Lung microvascular endothelial cell (primary cell): ENCODE data around the gene MRPL20. TPM values are rescaled to one million over a fixed set of nuclear protein-coding genes. Genes with fewer than 3 reads are reported as not detected.
"Not testable (repeated sequence)": the region's sequence is repeated elsewhere in the genome, so short reads cannot be mapped to it uniquely, and the experiment has no call there.

Experiments
- DNase-seq, 2 donors: peaks; one replicate each; pipeline versions ENCODE4 v3.0.0 to v3.0.0-alpha.2; 2010; ENCODE audit warnings: low read depth in 2 of 2
- total RNA-seq: library from RNA; depleted of rRNA; stranded (reverse); fragments of >200 nt; gene quantifications from 2 replicates; pipeline ENCODE4 v1.2.1, GENCODE V29; 2014

MRPL20 gene
- 79.8 and 90.2 TPM in 2 replicates for total RNA-seq

DNA sequence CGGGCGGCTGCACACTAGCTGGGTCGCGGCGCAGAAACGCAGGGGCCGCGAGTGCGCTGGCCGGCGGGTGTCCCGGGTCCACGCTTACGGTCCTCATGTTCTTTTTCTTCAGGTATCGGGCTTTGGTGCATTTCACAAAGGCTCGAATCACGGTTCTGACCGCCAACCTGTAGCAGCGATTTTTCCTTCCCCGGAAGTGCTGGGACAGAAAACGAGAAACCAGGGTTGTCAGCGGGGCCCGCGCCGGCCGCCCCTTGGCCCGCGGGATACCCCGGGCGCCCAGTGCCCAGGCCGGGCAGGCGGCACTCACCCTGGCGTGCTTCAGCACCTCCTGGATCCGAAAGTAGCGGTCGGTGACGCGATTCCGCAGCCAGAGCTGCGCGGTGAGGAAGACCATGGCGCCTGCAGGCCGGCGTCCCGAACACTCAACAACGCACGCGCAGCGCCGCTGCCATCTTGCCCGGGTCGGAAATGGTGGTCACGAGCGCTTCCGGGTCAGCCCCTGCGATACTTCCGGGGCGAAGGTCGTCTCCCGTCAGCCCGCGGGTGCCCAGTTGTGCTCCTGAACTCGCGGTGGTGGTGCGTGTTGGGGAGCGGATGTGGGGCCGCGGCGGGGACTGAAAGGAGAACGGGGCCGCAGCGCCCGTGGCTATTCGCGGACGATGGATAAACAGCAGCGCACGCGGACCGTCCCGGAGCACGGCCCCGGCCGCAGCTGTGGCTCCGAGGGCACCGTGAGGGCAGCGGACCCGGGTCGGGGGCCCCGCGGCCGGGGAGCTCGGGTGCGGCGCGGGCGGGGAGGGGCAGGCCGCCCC is at the start of gene MRPL20:
MRPL20 (minus strand) TSS at position 473 of the 815 bp plus-strand sequence; CDS start at position 397, 76 bp downstream.
- DNase-seq: peak; percentile 92 to 93

DNA sequence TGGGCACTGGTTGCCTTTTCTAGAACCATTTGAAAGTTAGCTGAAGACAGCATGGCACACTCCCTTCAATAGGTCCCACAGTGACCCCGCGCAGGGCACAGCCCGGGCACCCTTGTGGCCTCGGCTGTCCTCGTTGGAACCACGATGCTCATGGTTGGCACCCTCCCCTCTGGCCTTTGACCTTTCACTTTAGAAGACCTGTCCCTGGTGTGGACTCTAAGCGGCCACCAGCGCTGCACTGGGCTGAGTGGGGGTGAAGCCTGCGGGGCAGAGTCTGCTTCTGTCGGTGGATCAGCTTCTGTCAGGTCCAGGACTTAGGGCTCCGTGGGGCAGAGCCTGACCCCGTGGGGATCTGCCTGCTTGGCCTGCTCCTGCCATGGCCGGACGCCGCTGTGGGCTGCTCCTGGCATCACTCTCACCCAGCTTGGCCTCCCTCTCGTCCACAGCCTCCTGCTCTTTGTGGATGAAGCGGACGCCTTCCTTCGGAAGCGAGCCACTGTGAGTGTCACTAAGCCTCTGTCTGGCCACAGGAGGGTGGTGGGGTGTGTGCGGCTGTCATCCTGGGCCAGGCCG is 49.7 kb upstream of the MRPL20 start:
- DNase-seq: not testable (repeated sequence)

DNA sequence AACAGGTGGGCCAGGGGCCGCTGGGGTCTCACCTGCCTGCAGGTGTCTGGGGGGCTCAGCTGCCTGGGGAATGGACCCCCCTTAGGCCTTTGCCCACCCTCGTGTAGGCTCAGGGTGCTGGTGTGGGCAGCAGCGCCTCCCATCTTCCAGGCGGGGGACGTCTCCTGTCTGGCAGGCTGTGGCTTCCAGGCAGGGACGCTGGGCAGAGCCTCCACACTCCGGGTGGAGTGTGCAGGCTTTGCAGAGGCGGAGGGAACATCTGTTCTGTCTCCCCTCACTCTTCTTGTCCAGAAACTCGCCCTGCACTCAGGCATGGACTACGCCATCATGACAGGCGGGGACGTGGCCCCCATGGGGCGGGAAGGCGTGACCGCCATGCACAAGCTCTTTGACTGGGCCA is 48.8 kb upstream of the MRPL20 start:
- DNase-seq: not testable (repeated sequence)

DNA sequence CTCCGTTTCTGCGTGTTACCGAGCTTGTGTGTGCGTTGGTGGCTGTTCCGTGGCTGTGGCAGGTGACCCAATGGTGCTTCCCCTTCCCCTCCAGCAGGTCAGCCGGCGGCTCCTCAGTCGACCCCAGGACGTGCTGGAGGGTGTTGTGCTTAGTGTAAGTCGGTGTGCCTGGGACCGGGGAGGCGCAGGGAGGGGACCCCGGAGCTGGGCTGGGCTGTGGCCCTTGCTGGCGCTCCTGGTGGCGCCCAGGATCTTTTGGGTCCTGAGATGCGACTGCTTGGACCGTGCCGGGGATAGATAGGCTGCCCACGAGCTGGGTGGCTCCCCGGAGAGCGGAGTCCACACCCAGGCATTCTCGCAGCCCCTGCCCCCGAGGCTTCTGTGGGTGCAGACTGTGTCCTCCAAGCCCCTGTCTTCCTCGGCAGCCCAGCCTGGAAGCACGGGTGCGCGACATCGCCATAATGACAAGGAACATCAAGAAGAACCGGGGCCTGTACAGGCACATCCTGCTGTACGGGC is 48.3 kb upstream of the MRPL20 start:
- no peak for DNase-seq

DNA sequence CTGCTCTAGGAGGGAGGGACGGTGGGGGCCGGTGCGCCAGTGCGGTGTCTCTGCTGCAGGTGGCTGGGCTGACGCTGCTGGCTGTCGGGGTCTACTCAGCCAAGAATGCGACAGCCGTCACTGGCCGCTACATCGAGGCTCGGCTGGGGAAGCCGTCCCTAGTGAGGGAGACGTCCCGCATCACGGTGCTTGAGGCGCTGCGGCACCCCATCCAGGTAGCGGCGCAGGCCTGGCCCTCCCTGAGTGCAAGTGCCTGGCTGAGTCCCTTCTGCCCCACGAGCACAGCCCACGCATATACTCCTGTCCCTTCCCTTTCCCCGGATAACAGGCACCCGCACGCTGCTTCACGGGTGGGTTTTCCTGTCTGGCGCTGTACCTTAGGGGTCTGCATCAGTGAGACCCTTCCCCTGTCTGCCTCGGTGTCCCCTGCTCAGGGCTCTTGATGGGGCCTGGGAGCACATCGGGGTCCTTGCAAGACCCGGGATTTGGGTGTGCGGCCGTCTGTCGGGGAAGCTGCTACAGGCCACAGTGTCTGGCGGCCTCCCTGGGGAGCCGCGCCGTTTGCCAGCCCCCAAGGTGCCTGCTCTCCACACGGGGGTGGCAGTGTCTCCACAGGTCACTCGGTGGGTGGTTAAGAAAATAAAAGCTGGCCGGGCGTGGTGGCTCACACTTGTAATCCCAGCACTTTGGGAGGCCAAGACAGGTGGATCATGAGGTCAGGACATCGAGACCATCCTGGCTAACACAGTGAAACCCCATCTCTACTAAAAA is 47.4 kb upstream of the MRPL20 start:
- DNase-seq: not testable (repeated sequence)

DNA sequence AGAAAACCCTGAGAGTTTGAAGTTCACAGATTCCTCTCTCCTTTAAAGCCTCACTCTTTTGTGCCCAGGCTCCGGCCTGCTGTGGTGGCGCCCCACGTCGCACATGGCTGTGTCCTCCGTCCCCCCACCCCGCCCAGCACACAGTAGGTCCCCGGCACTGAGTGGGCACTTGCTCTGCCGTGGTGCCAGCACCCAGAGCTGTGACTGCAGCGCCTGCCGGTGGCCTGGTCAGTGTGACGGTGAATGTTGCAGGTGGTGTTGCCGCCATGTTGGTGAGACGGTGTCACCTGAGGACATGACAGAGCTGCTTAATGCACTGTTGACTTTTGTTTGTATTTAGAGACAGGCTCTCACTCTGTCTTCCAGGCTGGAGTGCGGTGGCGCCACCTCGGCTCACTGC is 45.8 kb upstream of the MRPL20 start:
- no peak for DNase-seq

DNA sequence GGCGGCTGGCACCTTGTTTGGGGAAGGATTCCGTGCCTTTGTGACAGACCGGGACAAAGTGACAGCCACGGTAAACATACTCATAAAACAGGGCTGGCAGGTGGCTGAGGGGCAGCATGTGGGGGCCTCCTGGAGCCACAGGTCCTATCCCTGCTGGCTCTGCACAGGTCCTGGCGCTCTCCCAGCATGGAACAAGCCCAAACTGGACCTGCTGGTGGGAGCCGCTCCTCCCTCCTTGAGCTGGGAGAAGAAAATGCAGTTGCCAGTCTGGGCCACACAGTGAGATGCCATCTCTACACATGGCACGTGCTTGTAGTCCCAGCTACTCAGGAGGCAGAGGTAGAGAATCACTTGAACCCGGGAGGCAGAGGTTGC is 45.3 kb upstream of the MRPL20 start:
- not testable (repeated sequence) for DNase-seq

DNA sequence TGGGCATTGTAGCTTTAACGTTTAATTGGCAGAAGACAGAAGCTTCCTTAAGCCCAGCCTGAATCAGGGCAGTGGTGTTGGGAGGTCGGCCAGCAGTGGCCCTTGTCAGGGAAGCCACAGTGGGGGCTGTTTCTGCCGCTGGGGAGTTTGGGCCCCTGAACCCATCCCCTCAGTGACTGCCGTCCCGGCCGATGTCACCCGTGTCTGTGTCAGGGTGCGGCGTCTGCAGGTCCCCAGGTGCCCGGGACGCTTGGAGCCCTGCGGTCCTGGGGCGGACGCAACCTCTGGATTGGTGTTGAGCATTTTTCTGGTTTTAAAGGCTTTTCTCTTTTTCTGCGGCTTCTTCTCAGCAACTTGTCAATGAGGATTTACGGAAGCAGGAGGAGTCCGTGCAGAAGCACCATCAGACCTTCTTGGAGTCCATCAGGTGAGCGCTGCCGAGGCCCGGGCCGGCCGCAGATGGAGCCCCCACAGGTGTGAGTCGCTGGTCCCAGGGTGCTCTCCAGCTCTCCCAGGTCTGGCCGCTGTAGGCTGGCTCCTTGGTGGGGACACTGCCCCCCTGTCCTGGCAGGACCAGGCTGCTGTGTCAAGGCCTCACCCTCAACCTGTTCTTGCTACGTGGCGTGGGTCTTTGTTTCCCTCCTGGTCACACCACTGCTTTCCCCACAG is 44.7 kb upstream of the MRPL20 start:
- DNase-seq: no peak

DNA sequence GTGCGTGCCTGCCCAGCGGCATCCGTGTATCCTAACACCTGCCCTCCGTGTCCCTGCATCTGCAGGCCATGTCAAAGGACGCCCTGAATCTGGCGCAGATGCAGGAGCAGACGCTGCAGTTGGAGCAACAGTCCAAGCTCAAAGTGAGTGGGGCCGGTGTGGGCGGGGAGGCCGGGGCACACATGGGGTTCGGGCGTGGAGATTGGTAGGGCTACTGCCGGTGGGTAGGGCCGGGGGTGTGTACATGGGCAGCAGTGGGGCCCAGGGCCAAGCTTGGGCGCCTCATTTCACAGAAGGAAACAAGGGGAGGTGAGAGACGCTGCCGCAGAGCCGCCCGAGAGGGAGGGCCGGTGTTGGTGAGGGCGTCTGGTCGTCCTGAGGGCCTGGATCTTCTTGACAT is 43.5 kb upstream of the MRPL20 start:
- DNase-seq: not testable (repeated sequence)

DNA sequence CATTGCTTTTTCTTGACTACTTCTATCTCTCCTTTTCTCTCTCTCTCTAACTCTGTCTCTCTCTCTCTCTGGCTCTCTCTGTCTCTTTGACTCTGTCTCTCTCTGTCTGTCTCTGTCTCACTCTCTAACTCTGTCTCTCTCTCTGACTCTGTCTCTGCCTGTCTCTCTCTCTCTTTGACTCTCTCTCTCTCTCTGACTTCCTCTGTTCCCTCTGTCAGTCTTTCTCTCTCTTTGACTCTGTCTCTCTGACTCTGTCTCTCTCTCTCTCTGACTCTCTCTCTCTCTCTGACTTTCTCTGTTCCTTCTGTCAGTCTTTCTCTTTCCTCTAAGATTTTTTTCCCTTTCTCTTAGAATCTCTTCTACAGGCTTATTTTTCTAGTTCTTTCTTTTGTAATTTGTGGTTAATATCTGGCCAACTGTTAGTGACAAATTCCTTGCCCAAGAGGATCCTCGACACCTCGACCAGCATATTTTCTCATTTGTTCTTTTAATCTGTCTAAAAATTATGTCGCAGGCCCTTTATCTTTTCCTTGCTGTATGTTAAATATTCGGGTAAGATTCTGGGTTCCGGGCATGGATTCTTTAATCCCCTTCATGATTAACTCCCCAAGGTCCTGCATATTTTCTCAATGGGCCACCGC is 42.1 kb upstream of the MRPL20 start, which contains the start of gene ATAD3C:
ATAD3C (plus strand) TSS at position 591 of the 641 bp plus-strand sequence. CDS start 995 bp downstream, outside the sequence.
- no peak for DNase-seq

DNA sequence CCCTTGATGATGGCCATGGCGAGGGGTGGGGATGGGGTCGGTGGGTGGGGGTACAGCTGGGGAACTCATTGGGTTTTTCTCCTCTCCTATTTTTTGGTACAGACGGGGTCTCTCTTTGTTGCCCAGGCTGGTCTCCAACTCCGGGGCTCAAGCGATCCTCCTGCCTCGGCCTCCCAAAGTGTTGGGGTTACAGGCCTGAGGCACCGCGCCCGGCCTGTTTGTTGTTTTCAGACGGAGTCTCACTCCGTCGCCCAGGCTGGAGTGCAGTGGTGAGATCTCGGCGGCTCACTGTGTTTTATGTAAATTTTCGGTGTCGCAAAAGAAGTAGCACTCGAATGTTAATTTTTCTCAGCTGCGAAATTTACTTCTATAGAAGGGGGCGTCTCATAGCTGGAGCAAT is 39.5 kb upstream of the MRPL20 start:
- not testable (repeated sequence) for DNase-seq

DNA sequence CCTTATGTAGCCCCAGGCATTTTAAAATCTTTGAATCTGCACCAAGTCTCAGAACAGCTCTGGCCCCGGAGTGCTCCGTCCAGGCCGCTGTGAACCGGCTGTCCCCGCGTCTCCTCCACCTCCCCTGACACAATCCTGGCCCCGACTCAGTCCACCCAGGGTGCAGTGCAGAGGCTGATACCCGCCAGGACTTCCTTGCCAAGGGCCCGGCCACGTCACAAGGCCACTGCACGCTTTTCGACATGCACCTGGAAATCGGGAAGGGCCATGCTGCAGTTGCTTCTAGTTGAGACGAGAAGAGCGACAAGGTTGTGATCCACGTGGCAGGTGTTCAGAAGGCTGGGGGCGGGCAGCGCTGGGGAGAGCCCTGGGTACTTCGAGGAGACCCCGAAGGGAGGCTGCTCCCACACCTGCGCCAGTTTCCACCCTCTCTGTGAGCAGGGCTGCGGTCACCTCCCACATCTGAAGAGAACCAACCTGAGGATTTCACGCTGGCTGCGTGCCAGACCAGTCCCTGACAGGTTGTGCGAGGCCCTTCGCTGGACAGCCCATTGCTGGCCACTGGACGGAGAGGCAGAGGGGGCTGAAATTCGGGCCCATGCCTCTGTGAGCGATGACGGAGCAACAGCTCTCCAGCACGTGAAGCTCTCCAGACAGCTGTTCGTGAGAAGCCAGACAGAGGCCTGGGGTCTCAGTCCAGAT is 35.1 kb upstream of the MRPL20 start:
- DNase-seq: no peak

DNA sequence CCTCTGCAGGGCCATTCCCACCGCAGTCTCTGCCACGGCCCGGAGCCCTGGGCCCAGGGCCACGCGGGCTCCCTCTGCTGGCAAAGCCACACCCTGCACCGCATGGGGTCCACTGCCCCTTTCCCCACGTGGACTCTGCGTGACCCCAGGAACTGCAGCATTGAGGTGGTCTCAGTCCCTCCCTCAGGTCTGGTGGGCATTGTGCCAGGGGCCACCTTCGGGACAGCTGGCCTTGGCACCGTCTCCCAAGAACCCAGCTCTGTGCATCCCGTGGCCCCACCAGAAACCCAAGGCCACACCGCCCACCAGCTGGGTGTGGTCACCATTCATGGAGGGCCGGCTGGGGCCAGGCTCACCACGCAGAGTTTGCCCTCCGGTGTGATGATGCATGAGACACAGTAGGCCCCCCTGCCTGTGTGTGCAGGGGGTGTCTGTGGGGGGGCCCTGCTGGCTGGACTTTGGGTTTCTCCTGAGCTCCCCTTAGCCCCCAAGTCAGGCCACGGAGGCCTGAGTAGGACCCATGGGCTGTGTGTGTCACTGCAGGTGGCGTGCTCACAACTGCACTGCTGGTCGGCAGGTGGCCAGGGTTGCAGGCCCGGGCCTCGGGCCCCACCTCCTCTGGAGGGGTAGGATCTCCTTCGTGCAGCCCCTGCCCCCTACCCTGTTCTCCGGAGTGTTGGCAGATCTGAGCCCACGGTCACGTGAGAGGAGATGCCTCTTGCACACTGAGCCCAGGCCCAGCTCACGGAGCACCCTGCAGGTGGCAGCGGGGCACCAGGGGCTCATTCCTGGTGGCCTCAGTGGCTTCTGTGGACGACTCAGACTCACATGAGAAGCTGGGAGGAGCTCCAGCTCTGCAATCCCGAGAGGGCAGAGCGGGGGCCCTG is 34.2 kb upstream of the MRPL20 start:
- peak; percentile 34 to 65 for DNase-seq

DNA sequence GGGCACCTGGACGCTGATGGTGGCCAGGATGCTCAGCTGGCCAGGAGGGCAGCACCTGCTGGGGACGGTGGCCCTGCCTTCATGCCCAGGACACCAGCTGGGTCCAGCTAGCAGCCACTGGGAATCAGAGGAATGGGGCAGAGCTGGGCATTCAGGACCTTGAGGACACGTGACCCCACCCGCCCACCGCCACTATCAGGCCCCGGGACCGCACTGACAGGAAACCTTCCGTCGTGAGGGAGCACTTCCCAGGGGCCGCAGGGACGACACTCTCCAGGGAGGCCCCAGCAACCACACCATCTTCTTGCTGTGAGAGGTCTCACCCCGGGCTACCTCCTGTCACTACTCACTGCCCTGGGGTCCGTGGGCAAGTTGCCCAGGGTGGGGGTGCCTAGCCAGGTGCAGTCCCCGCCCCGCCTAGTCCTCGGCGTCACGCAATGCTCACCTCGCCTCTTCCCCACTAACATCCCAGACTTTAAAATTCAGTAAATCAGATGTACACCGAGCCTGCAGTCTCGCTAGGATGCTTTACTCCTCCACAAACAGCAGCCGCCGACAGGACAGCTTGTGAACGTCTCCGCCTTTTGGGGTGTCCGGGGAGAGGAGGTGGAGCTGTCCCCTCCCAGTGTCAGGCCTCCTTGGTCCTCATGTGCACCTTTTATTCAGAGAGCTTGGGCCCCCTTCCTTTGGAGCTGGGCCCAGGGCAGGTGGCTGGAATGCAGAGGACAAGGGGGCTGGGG is 33.3 kb upstream of the MRPL20 start:
- DNase-seq: no peak

DNA sequence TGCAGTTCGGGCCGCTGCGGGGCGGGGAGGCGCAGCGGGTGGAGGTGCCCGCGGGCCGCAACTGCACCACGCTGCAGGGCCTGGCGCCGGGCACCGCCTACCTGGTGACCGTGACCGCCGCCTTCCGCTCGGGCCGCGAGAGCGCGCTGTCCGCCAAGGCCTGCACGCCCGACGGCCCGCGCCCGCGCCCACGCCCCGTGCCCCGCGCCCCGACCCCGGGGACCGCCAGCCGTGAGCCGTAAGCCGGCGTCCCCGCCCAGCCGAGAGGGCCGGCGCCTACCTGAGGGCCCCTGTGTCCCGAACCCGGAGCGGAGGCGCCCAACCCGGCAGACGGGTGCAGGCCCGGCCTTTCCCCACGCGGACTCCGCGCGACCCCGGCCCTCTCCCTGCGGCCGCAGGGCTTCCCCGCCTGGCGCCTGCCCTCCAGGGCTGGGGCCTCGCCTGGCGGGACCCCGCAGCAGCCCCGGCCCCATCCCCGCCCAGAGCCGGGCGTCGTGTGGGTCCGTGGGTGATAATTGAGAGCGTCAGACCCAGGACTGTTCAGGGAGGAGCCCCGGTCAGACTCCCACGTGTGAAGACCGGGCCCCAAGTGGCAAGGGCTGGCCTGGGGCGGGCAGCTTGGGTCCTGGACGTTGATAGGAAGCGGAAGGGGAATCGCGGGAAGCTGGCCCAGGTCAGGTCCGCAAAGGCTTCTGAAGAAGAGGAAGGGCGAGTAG is 32.6 kb upstream of the MRPL20 start:
- no peak for DNase-seq

DNA sequence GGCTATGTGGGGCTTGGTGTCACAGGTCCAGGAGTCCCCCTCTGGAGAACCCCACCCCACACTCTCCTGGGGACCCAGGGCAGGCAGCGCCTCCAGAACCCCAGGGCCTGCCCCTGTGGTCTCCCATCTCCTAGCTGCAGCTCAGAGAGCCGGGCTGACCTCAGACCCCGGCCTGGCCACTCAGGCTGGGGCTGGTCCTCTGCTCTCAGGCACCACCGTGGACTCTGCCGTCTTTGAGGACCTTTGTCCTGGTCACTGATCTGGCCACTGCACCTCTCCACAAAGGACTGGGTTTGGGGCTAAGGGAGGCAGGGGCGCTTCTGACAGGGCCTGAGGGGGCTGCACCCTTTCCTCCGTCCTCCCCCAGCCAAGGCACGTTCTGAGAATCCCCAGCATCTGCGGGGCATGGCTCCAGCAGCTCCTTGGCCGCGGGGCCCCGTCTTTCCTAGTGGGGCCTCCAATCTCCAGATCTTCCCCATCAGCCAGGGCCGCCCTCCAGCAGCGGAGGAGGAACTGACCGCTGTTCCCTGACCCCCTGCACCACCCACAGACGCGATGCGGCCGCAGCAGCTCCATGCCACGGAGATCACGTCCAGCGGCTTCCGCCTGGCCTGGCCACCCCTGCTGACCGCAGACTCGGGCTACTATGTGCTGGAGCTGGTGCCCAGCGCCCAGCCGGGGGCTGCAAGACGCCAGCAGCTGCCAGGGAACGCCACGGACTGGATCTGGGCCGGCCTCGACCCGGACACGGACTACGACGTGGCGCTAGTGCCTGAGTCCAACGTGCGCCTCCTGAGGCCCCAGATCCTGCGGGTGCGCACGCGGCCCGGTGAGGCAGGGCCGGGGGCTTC is 31.7 kb upstream of the MRPL20 start:
- DNase-seq: no peak

DNA sequence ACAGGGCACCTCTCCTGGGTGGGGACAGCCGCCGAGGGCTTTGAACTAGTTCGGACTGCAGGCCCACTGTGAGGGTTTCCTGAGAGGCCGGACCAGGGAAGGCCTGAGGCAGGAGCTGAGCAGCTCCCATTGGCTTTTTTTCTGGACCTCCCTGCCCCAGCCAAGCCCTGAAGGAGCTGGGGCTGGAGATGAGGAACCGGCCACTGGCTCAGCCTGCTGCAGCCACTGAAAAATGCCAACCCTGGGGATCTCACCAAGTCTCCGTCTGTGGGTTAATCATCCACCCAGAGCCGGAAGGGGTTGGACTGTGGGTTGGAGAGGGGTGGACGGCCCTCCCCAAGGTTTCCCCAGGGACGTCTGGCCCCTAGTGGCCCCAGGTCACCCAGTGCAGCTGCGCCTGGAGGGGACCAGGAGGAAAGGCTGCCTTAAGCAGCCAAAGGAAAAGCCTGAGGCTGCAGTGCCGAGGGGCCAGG is 30.8 kb upstream of the MRPL20 start:
- no peak for DNase-seq
